DND-41 (cell line): ENCODE data around the gene MCF2L2.

Source experiments
- ATAC-seq: fragments of 200-7000 bp; cut with Tn5 transposase; 3 replicates; pipeline ENCODE4 v1.9.1; 2021; ENCODE audit warnings: low read depth; ENCODE audit not compliant: insufficient read depth
- DNase-seq: peaks from one replicate; pipeline ENCODE4 v3.0.0-alpha.2; 2020
- H2AFZ ChIP-seq: 2 replicates; pipeline ENCODE4 v1.6.0; 2012; ENCODE audit warnings: low read depth, low read length
- H3K27ac ChIP-seq: 2 replicates; pipeline ENCODE4 v1.5.1; 2012; ENCODE audit warnings: low read length, inconsistent platforms
- H3K27me3 ChIP-seq: fragments of 200-600 bp; sonication (generic); 2 replicates; pipeline ENCODE4 v1.6.0; 2012; ENCODE audit warnings: low read length, mild to moderate bottlenecking, inconsistent platforms; ENCODE audit not compliant: insufficient read depth, poor library complexity
- H3K36me3 ChIP-seq: 2 replicates; pipeline ENCODE4 v1.5.1; 2012; ENCODE audit warnings: low read length, inconsistent platforms; ENCODE audit not compliant: insufficient read depth
- H3K4me1 ChIP-seq: 2 replicates; pipeline ENCODE4 v1.5.1; 2012; ENCODE audit warnings: mild to moderate bottlenecking, low read length; ENCODE audit not compliant: insufficient read depth
- H3K4me2 ChIP-seq: 2 replicates; pipeline ENCODE4 v1.6.0; 2012; ENCODE audit warnings: mild to moderate bottlenecking, moderate library complexity, low read length, inconsistent platforms; ENCODE audit not compliant: insufficient read depth
- H3K4me3 ChIP-seq, 2 experiments: fragments of 200-600 bp in 1 of 2; shearing (Covaris generic) in 1 of 2; 2 replicates each; pipeline ENCODE4 v1.5.1; 2012 to 2016; ENCODE audit warnings: inconsistent platforms in 2 of 2, low read length in 2 of 2, mild to moderate bottlenecking in 2 of 2, low read depth in 1 of 2, moderate library complexity in 1 of 2
- H3K79me2 ChIP-seq: 2 replicates; pipeline ENCODE4 v1.6.0; 2012; ENCODE audit warnings: low read length, inconsistent platforms; ENCODE audit not compliant: insufficient read depth
- H3K9ac ChIP-seq: 2 replicates; pipeline ENCODE4 v1.6.0; 2012; ENCODE audit warnings: low read depth, mild to moderate bottlenecking, inconsistent platforms, low read length, moderate library complexity
- H3K9me3 ChIP-seq: 2 replicates; pipeline ENCODE4 v1.5.1; 2012; ENCODE audit warnings: low read length, moderate library complexity, mild to moderate bottlenecking, inconsistent platforms; ENCODE audit not compliant: insufficient read depth, severe bottlenecking
- H4K20me1 ChIP-seq: 2 replicates; pipeline ENCODE4 v1.6.0; 2012; ENCODE audit warnings: low read length; ENCODE audit not compliant: insufficient read depth
- EZH2 ChIP-seq: IDR thresholded peaks from 3 replicates; pipeline ENCODE4 v1.6.1; 2012; ENCODE audit warnings: borderline replicate concordance, low read depth, mild to moderate bottlenecking, moderate library complexity, low read length, inconsistent platforms; ENCODE audit not compliant: severe bottlenecking
- TF ChIP-seq, protein P1 (sequence below): IDR thresholded peaks from 2 replicates; pipeline ENCODE4 v1.5.1; 2012; ENCODE audit warnings: borderline replicate concordance, low read length, moderate library complexity, mild to moderate bottlenecking; ENCODE audit not compliant: poor library complexity, severe bottlenecking; ENCODE audit errors: extremely low read depth

Gene MCF2L2

DNA sequence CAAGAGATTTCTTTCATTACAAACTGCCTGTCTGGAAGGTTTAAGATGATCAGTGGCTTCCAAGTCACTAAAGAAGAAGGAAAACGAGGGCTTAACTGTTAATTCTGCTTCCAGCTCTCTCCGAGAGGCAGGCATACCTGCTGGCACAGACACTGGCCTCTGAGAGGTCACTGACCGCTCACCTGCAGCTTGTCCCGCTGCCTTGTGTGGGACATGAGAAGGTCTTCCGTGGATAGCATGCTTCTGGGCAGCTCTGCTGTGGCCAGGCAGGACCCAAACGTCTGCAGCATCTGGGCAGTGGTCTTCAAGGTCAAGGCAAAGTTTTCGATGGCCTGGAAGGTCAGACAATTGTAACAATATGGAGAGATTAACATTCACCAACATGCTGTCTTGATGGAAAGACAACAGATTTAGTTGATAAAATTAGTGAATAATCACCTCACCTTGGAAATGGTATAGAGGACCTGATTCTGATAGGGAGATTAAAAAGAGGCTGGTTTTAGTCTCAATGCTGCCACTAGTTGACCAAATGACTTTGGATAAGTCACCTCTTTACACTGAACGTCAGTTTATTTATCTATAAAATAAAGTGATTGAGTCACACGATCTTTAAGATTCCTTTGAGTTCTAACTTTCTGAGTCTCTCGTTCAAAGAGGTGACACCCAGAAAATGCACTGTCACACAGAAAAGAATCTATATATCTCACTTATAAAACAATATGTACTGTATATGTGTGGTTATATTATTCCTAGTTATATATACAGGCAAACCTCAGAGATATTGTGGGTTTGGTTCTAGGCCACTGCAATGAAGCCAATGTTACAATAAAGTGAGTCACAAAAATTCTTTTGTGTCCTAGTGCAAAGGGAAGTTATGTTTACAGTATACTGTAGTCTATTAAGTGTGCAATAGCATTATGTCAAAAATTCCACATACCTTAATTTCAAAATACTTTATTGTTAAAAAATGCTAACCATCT is 110.2 kb downstream of the MCF2L2 start:
- H3K4me1 ChIP-seq, result no peaks in the 10 kb centered on the region
- H3K36me3 ChIP-seq, result no peaks in the 10 kb centered on the region
- TF ChIP-seq EZH2, result no peak
- TF ChIP-seq, protein P1, sequence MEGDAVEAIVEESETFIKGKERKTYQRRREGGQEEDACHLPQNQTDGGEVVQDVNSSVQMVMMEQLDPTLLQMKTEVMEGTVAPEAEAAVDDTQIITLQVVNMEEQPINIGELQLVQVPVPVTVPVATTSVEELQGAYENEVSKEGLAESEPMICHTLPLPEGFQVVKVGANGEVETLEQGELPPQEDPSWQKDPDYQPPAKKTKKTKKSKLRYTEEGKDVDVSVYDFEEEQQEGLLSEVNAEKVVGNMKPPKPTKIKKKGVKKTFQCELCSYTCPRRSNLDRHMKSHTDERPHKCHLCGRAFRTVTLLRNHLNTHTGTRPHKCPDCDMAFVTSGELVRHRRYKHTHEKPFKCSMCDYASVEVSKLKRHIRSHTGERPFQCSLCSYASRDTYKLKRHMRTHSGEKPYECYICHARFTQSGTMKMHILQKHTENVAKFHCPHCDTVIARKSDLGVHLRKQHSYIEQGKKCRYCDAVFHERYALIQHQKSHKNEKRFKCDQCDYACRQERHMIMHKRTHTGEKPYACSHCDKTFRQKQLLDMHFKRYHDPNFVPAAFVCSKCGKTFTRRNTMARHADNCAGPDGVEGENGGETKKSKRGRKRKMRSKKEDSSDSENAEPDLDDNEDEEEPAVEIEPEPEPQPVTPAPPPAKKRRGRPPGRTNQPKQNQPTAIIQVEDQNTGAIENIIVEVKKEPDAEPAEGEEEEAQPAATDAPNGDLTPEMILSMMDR, result no peak
- no peak overlapping the region for H3K27ac ChIP-seq
- H3K27me3 ChIP-seq, result no peaks in the 10 kb centered on the region
- H3K79me2 ChIP-seq, result no peaks in the 10 kb centered on the region
- no peak for ATAC-seq
- H4K20me1 ChIP-seq, result no peaks in the 10 kb centered on the region
- H3K9ac ChIP-seq, result no peak overlapping the region
- DNase-seq, result no peak
- no peak overlapping the region for H3K4me3 ChIP-seq
- H3K4me2 ChIP-seq, result no peak overlapping the region
- H2AFZ ChIP-seq, result no peak overlapping the region
- H3K9me3 ChIP-seq, result no peaks in the 10 kb centered on the region

DNA sequence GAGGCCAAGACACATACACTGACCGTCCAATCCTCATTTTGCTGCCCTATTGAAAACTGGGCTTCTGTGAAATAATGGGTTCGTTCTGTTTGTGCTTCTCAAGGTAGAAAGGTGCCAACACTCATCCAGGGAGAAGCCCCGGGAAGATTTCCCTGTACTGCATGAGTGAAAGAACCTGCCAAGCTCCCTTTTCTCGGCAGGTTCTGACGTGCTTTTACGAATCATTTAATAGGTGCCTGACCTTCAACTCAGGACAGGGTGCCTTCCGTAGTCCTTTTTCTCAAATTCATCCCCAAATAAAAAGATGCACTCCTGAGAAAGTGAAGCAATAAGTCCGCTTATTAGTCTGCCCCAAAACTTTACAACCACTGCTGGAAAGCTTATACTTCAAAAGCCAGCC is 111.1 kb downstream of the MCF2L2 start:
- Histone ChIP-seq H3K4me2 (no peak overlapping the region), H2AFZ (no peak overlapping the region), H3K4me1 (no peaks in the 10 kb centered on the region), H3K36me3 (no peaks in the 10 kb centered on the region), H3K4me3 (no peak overlapping the region), H3K27ac (no peak overlapping the region), H3K9ac (no peak overlapping the region), H4K20me1 (no peaks in the 10 kb centered on the region), H3K27me3 (no peaks in the 10 kb centered on the region), H3K79me2 (no peaks in the 10 kb centered on the region), H3K9me3 (no peaks in the 10 kb centered on the region)
- ATAC-seq, result no peak
- no peak for TF ChIP-seq EZH2
- TF ChIP-seq, protein P1, result no peak
- DNase-seq, result no peak

DNA sequence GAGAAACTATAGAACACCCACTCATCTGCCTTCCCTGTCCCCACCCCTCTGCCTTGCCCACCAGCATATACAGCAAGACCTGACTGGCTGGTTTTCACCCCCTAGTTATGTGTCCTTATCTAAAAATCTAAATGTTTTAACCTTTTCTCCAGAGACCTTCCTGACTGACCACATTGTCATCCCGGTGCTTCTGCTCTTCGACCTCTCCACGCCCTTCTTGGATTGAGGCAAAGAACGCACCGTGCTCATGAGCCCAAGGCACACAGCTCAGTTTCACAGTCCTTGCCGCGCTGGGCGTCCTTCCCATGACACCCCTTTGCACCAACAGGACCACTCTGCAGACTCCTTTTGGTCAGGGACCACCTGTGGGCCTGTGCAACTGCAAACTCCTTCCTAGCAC is 112.7 kb downstream of the MCF2L2 start:
- no peak overlapping the region for H3K9ac ChIP-seq
- H3K4me3 ChIP-seq, result no peak overlapping the region
- TF ChIP-seq, protein P1, result no peak
- no peak for TF ChIP-seq EZH2
- no peaks in the 10 kb centered on the region for H3K27me3 ChIP-seq
- H3K4me2 ChIP-seq, result no peak overlapping the region
- no peak overlapping the region for H2AFZ ChIP-seq
- H3K9me3 ChIP-seq, result no peaks in the 10 kb centered on the region
- no peaks in the 10 kb centered on the region for H3K79me2 ChIP-seq
- H3K36me3 ChIP-seq, result no peaks in the 10 kb centered on the region
- ATAC-seq (no peak), DNase-seq (no peak)
- no peak overlapping the region for H3K27ac ChIP-seq
- no peaks in the 10 kb centered on the region for H4K20me1 ChIP-seq
- no peaks in the 10 kb centered on the region for H3K4me1 ChIP-seq
